H7 (cell line): ENCODE measurements around the gene IFI16. TPM values are rescaled to one million over a fixed set of nuclear protein-coding genes. Genes with fewer than 3 reads are reported as not detected.
A peak's percentile ranks its signal among the peaks of the same experiment; 100 is the strongest.
"Not testable (repeated sequence)": the region's sequence is repeated elsewhere in the genome, so short reads cannot be mapped to it uniquely, and the experiment has no call there.

Source experiments
- DNase-seq: peaks from one replicate; pipeline ENCODE4 v3.0.0; 2012
- H3K27me3 ChIP-seq: 2 replicates; pipeline ENCODE4 v1.6.0; 2011; ENCODE audit warnings: mild to moderate bottlenecking, low read length; ENCODE audit not compliant: control insufficient read depth, insufficient read depth
- H3K36me3 ChIP-seq: replicated peaks from 2 replicates; pipeline ENCODE4 v1.5.1; 2011; ENCODE audit warnings: low read length; ENCODE audit not compliant: control insufficient read depth, insufficient read depth
- H3K4me3 ChIP-seq: 2 replicates; pipeline ENCODE4 v1.5.1; 2011; ENCODE audit warnings: low read depth, mild to moderate bottlenecking, control low read depth, low read length, moderate library complexity; ENCODE audit not compliant: insufficient read depth
- total RNA-seq: library from RNA; depleted of rRNA; stranded (reverse); fragments of >200 nt; shearing (Covaris generic); gene quantifications from 2 replicates; pipeline ENCODE4 v1.2.3, GENCODE V29; 2014

Gene IFI16
- total RNA-seq, 1 experiment from 2014 or later: 1.1 TPM

DNA sequence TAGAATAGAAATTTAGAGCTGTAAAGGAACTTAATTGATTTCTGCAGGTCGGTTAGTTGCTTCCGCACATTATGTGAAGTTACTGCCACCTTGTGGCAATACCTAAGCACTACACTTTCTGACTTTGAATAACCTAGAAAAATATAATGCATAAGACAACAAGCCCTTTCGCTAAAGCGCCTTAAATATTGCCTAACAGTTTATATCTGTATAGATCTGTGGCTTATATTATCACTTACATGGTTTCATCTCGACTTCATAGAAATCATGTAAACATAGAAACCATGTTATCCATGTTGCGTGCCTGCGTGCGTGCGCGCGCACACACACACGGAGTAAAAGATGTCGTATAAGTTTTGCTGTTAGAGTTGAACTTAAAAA is 10.9 kb upstream of the IFI16 start:
- peak; percentile 26 for DNase-seq
- H3K27me3 ChIP-seq: no peaks in the 10 kb centered on the region
- peak overlapping the region; percentile 49 for H3K4me3 ChIP-seq
- no peaks in the 10 kb centered on the region for H3K36me3 ChIP-seq

DNA sequence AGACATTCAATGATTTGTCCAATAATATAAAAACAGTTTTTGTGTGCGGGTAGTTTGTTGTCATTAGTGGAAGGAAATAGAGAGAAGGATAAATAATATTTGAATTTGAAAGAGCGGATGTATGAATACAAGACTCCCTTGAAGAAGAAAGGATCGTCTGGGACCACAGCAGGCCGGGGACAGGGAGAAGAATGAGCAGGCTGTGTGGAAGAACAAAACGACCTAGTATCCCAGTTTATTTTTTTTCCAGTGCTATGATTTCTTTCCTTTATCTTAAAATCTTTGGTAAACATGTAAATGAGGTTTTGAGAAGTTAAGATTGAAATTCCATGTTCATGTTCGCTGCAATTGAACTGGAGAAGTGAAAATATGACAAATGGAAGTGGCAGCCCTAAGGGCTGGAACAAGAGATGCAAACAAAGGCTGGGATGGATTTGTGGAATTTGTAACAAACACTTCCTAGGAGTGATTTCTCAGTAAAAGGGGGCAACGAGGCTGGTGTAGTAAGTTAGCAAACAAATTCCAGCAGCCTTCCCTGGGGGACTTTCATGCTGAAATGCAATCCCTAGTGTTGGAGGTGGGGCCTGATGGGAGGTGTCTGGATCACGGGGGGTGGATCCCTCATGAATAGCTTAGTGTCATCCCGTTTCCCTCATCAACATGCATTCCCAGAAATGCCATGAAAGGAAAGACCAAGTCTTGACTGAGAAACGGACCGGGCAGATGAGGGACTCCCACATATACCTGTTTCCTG is 10.2 kb upstream of the IFI16 start:
- peaks cover 3% of the 10 kb centered on the region; the same call in 1 of the 2 replicates for H3K27me3 ChIP-seq
- no peaks in the 10 kb centered on the region for H3K36me3 ChIP-seq
- H3K4me3 ChIP-seq: peak overlapping the region; percentile 49
- peak; percentile 67 for DNase-seq

DNA sequence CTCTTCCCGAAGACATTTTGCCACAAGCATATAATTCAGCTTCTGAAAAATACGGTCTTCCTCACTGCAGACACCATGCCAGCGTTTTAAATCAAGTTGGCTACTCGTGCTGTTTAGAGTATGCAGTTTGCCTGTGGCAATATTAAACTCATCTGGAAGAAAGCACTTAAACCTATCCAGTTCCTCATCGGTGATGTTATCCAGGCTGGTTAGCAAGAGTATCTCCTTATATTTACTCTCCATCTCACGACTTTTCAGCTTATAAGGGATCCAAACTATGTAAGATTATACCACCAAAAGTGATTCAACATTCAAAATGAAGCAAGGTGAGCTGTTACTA is 9.7 kb upstream of the IFI16 start:
- Histone ChIP-seq H3K27me3 (peaks cover 4% of the 10 kb centered on the region; the same call in 1 of the 2 replicates), H3K36me3 (no peaks in the 10 kb centered on the region), H3K4me3 (peak overlapping the region; percentile 49)
- no peak for DNase-seq

DNA sequence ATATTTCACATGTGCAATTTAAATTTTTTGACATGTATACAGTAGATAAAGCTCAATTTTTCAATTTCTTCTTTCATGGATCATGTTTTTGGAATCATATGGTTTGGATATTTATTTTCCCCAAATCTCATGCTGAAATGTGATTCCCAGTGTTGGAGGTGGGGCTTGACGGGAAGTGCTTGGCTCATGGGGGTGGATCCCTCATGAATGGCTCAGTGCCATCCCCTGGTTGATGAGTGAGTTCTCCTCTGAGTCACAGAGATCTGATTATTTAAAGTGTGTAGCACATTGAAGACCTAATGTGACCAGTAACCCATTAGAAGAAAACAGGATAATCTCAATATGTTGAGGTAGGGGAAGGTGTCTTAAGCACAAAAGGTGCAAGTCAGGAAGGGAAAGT is 9.1 kb upstream of the IFI16 start:
- H3K36me3 ChIP-seq: no peaks in the 10 kb centered on the region
- peaks cover 6% of the 10 kb centered on the region; the same call in 1 of the 2 replicates for H3K27me3 ChIP-seq
- no peak overlapping the region for H3K4me3 ChIP-seq
- DNase-seq: peak; percentile 38

DNA sequence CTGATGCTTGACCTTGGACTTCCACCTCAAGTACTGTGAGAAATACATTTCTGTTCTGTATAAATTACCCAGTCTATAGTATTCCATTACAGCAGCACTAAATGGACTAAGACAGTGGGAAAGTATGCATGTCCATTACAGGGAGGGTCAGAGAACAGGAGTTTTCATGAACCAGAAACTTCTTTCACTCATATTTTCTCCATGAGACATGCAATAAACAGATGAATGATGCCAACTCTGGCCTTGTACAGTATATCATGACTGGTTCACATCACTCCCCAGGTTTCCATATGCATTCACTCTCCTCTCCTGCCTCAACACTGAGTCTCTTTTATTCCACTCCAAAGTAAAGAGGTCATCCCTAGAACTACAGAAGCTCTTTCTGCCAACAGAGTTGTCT is 4.5 kb upstream of the IFI16 start:
- DNase-seq: no peak

DNA sequence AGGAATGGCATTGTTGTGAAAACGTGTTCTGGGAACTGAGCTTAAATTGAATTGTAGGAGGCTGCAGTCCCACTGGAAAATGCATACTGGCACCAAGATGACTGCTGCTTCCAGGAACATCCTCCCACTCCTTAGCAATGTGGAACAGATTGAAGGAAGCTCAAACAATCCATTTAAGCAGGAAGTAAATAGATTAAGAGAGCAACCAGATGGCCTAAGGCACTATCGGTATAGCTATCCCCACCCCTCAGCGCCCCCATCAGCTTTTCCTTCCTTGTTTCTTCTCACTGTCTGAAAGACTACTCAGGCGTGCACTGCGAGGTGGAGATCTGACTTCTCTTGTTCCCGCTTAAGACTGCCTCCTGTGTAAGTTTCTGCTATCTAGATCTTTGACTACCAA is 4.0 kb upstream of the IFI16 start:
- peak; percentile 30 for DNase-seq
- Histone ChIP-seq H3K27me3 (peaks cover 8% of the 10 kb centered on the region; the same call in 1 of the 2 replicates), H3K36me3 (no peaks in the 10 kb centered on the region), H3K4me3 (peak overlapping the region; percentile 10)

More for the DNA sequence above, 4.5 kb upstream of the IFI16 start:
- Histone ChIP-seq H3K27me3 (peaks cover 8% of the 10 kb centered on the region; the same call in 1 of the 2 replicates), H3K36me3 (no peaks in the 10 kb centered on the region), H3K4me3 (no peak overlapping the region)

DNA sequence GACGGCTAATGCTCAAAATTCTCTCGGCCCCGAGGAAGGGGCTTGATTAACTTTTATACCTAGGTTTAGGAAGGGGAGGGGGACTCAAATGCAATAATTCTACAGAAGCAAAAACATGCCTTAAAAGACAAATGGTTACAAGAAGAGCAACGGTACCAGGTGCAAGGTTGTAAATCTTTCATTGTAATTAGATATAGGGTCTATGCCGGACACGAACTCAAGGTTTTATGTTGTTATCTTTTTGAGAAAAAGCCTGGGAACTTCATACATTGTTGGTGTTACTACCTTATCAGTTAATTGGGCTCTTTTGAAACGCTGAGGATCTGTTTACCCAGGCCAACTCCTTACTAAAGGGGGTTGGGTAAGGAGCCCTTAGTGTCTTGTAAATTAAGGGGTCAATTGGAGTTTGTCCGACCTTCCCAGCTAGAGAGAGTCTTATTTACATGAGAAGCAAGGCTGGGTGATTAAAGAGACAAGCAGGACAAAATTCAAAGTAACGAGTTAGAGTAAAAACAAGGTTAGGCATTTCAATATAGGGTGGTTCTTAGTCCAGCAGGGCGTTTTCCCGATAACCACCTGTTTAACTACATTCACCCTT is 3.4 kb upstream of the IFI16 start:
- peak overlapping the region; percentile 10 for H3K4me3 ChIP-seq

DNA sequence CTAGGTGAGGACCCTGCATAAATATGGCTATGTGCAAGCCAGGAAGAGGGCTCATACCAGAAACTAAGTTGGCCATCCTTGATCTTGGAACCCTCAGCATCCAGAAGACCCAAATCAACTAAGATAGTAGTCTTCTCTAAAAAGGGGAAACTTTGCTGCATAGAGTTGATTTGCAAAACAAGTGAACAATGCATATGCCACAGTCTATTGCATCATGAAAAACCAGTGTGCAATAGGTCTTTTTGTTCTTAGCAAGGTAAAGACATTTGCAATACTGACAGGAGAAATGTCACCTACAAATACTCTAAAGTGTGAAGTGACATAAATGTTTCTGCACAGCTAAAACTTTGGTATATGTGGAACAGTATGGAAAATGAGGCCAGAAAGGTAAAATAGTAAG is 2.0 kb upstream of the IFI16 start:
- Histone ChIP-seq H3K27me3 (peaks cover 8% of the 10 kb centered on the region; the same call in 1 of the 2 replicates), H3K4me3 (no peak overlapping the region), H3K36me3 (no peaks in the 10 kb centered on the region)
- DNase-seq: no peak

More for the DNA sequence above, 3.4 kb upstream of the IFI16 start:
- H3K36me3 ChIP-seq, H3K27me3 ChIP-seq: not testable (repeated sequence)
- DNase-seq: peak; percentile 54

DNA sequence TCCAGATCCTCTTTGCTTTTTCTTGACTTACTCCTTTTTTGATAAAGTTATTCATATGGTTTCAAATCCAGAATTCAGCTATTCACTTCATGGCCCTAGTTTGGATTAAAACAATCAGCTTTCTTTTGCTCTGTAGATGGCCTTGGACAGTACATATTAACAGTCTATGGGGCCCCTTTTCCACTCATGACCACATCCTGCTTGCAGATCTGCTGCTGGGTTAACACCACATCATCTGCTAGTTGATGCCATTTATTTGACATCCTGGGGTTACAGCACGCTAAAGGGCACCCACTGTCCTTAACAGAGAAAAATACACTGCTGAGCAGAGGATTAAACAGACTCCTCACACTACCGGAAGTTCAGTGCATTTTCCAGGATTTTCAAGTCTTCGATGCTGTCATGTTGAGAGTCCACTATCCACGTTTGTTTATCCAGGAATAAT is 941 bp upstream of the IFI16 start:
- H3K36me3 ChIP-seq: no peaks in the 10 kb centered on the region
- peaks cover 8% of the 10 kb centered on the region; the same call in 1 of the 2 replicates for H3K27me3 ChIP-seq
- DNase-seq: no peak
- no peak overlapping the region for H3K4me3 ChIP-seq

DNA sequence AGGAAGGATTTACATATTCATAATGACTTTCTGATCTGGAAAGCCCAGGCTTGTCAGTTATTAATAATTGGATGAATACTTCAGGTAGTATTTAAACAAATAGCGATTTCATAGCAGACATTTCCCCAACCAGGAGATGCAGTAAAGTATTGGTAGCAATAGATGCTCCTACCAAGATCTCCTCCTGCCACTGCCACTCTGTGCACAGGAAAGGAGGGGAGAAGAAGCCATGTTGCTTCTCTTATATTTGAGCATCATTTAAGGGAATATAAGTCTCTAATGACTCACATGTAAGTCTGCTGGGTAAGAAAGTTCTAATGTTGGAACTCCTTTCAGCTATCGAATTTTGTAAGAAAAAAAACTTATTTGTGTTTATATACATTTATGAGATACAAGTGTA is 420 bp upstream of the IFI16 start:
- no peak for DNase-seq
- H3K36me3 ChIP-seq: no peaks in the 10 kb centered on the region
- H3K27me3 ChIP-seq: peaks cover 6% of the 10 kb centered on the region; the same call in 1 of the 2 replicates
- H3K4me3 ChIP-seq: no peak overlapping the region

DNA sequence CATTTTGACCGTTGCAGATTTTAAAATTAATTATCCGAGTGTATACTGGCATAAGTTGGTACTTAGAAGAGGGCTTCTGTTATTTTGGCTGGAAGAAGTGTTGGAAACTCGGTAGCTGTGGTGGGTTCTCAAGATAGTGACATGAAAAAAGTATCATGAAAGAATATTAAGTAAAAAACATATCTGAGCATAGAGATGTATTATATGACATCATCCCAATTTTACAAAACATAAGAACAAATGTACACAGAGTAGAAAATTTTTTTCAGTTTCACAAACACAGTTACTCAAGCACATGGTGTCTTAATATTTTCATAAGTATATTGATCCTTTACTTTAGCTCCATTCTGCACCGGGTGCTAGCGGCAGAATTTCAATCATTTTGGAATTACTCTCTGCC is 684 bp downstream of the IFI16 start:
- no peaks in the 10 kb centered on the region for H3K36me3 ChIP-seq
- H3K4me3 ChIP-seq: no peak overlapping the region
- H3K27me3 ChIP-seq: peaks cover 3% of the 10 kb centered on the region
- DNase-seq: no peak

DNA sequence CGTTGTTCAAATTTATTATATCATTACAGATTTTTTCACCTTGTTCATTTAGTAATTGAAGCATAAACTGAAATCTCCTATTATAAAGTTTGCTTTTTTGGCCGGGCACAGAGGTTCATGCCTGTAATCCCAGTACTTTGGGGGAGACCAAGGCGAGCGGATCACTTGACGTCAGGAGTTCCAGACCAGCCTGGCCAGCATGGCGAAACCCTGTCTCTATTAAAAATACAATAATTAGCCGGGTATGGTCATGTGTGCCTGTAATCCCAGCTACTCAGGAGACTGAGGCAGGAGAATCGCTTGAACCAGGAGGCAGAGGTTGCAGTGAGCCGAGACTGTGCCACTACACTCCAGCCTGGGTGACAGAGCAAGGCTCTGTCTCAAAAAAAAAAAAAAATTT is 1.3 kb downstream of the IFI16 start:
- not testable (repeated sequence) for DNase-seq, H3K36me3 ChIP-seq, H3K4me3 ChIP-seq, H3K27me3 ChIP-seq

DNA sequence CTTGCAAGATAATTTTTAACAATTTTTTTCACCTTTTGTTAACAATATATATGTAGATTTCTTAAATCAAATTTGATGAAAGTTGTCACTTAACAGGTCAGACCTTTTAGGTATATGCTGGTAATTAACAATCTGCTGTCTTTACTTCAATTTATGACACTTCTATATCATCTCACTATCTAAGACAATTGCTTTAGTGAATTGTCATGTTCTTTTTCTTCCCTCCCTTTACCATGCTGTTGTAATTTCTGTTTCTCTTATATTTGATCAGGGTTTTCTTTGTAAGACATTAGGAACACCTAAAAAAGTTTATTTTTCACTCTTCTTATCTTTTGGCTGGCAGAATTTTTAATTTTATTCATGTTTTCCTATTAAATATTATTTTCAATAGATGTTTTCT is 2.0 kb downstream of the IFI16 start:
- no peaks in the 10 kb centered on the region for H3K36me3 ChIP-seq
- peaks cover 3% of the 10 kb centered on the region for H3K27me3 ChIP-seq
- no peak for DNase-seq
- H3K4me3 ChIP-seq: no peak overlapping the region

DNA sequence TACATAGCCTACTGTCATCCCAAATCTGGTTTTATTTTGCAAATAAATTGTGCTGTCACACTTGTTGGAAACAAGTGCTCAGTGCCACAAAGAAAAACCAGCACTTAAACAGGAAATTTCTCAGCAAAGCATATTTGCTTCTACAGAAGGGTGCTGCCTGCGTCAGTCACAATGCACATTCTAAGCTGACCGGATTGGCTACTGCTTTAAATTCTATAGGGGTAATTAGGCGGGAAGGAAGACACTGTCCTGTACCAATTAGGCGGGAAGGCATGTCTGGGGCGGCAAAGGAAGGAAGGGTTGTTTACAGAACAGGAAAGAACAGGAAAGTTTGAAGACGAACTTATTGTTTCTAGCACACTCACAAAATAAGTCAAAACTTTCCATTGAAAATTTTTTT is 2.8 kb downstream of the IFI16 start:
- Histone ChIP-seq H3K36me3 (no peaks in the 10 kb centered on the region), H3K4me3 (no peak overlapping the region), H3K27me3 (peaks cover 3% of the 10 kb centered on the region)
- no peak for DNase-seq

DNA sequence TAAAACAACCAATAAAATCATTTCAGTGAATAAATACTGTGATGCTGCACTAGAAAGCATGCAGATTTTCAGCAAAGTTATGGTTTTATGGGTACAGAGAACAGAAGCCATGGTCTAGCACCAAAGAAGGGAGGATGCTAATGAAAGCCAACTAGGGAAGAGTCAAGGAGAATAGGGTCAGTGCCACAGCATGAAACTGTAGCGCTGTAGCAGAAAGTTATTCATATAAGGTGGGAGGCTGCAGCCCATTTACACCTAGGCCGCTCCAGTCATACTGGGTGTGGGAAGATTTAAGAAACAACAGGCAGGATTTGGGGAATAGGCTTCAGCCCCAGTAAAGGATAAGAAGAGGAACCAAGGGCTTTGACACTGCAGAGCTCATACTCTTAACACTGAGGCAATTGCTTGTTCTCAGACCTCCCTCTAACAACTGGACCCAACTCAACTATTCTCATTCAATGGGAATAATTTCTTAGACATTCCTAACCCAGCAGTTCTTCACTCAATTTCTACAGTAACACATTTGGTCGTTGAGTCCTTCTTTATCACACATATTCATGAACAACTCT is 4.4 kb downstream of the IFI16 start:
- no peak for DNase-seq
- H3K36me3 ChIP-seq: no peaks in the 10 kb centered on the region
- H3K4me3 ChIP-seq: no peak overlapping the region
- H3K27me3 ChIP-seq: no peaks in the 10 kb centered on the region; the same call in 1 of the 2 replicates
